OCI-LY1 (cell line): ENCODE data around the gene KCNIP3.
"Not testable (repeated sequence)": the region's sequence is repeated elsewhere in the genome, so short reads cannot be mapped to it uniquely, and the experiment has no call there.

Source experiments
- H2AFZ ChIP-seq: fragments of 200-600 bp; sonication (generic), shearing (Covaris generic); 2 replicates; pipeline ENCODE4 v1.6.0; 2014; ENCODE audit warnings: antibody characterized with exemption, mild to moderate bottlenecking, low read length
- H3F3A ChIP-seq: fragments of 200-600 bp; sonication (generic), shearing (Covaris generic); 2 replicates; pipeline ENCODE4 v1.6.0; 2014; ENCODE audit warnings: mild to moderate bottlenecking, antibody characterized with exemption, low read length, moderate library complexity; ENCODE audit not compliant: insufficient read depth
- H3K27ac ChIP-seq: fragments of 200-600 bp; sonication (generic); 2 replicates; pipeline ENCODE4 v1.5.1; 2014; ENCODE audit warnings: low read length, mixed run types, mild to moderate bottlenecking, low read depth; ENCODE audit not compliant: poor library complexity, severe bottlenecking
- H3K27me3 ChIP-seq: fragments of 200-600 bp; sonication (generic); 2 replicates; pipeline ENCODE4 v1.6.0; 2014; ENCODE audit warnings: antibody characterized with exemption, mild to moderate bottlenecking, low read length, moderate library complexity; ENCODE audit not compliant: insufficient read depth
- H3K36me3 ChIP-seq: fragments of 200-600 bp; sonication (generic); 2 replicates; pipeline ENCODE4 v1.6.1; 2014; ENCODE audit warnings: mild to moderate bottlenecking, antibody characterized with exemption, low read length, moderate library complexity, mixed read lengths; ENCODE audit not compliant: insufficient read depth
- H3K4me1 ChIP-seq: fragments of 200-600 bp; sonication (generic); 2 replicates; pipeline ENCODE4 v1.5.1; 2014; ENCODE audit warnings: mild to moderate bottlenecking, low read length, moderate library complexity; ENCODE audit not compliant: insufficient read depth, severe bottlenecking
- H3K4me2 ChIP-seq: fragments of 200-600 bp; sonication (generic), shearing (Covaris generic); 2 replicates; pipeline ENCODE4 v1.6.1; 2014; ENCODE audit warnings: low read length
- H3K4me3 ChIP-seq: fragments of 200-600 bp; sonication (generic); 2 replicates; pipeline ENCODE4 v1.5.1; 2014; ENCODE audit warnings: low read length, low read depth, mild to moderate bottlenecking, mixed read lengths; ENCODE audit not compliant: poor library complexity, severe bottlenecking
- H3K79me2 ChIP-seq: fragments of 200-600 bp; shearing (Covaris generic); 2 replicates; pipeline ENCODE4 v1.6.1; 2016; ENCODE audit warnings: mixed run types, low read length, mixed read lengths; ENCODE audit not compliant: insufficient read depth
- H3K9ac ChIP-seq: fragments of 200-600 bp; sonication (generic), shearing (Covaris generic); 2 replicates; pipeline ENCODE4 v1.6.1; 2014; ENCODE audit warnings: mild to moderate bottlenecking, low read length, mixed read lengths
- H3K9me2 ChIP-seq: fragments of 200-600 bp; sonication (generic), shearing (Covaris generic); 2 replicates; pipeline ENCODE4 v1.6.1; 2014; ENCODE audit warnings: low read depth, mild to moderate bottlenecking, low read length, mixed read lengths
- H3K9me3 ChIP-seq: fragments of 200-600 bp; shearing (Covaris generic); 2 replicates; pipeline ENCODE4 v1.6.1; 2014; ENCODE audit warnings: low read length, mixed read lengths
- H4K20me1 ChIP-seq: fragments of 200-600 bp; sonication (generic), shearing (Covaris generic); 2 replicates; pipeline ENCODE4 v1.6.0; 2016; ENCODE audit warnings: mild to moderate bottlenecking, low read length; ENCODE audit not compliant: insufficient read depth
- CTCF ChIP-seq: fragments of 200-600 bp; sonication (generic), shearing (Covaris generic); IDR thresholded peaks from 2 replicates; pipeline ENCODE4 v1.5.1; 2017; ENCODE audit warnings: mild to moderate bottlenecking, antibody characterized with exemption, low read length, moderate library complexity, mixed read lengths
- EZH2 ChIP-seq: fragments of 200-600 bp; sonication (generic), shearing (Covaris generic); IDR thresholded peaks from 2 replicates; pipeline ENCODE4 v1.8.0; 2017; ENCODE audit warnings: borderline replicate concordance, mixed run types, mild to moderate bottlenecking, antibody characterized with exemption, low read length, moderate library complexity, mixed read lengths

The KCNIP3 gene

GRCh38 chr2:95354925-95355324, 57.8 kb downstream of the KCNIP3 start:
- Histone ChIP-seq H3K4me3 (no peak overlapping the region), H3K27me3 (no peaks in the 10 kb centered on the region), H3K36me3 (no peaks in the 10 kb centered on the region), H3K4me2 (no peak overlapping the region), H3K9me2 (no peaks in the 10 kb centered on the region), H3K79me2 (no peaks in the 10 kb centered on the region), H3K27ac (no peak overlapping the region), H4K20me1 (no peaks in the 10 kb centered on the region), H2AFZ (no peak overlapping the region), H3F3A (no peaks in the 10 kb centered on the region), H3K9me3 (no peaks in the 10 kb centered on the region), H3K4me1 (no peaks in the 10 kb centered on the region), H3K9ac (no peak overlapping the region)
- no peak for TF ChIP-seq CTCF
- TF ChIP-seq EZH2: no peak

- not testable (repeated sequence) for H3K4me3 ChIP-seq, H3K27me3 ChIP-seq, H4K20me1 ChIP-seq, H3F3A ChIP-seq, H3K4me2 ChIP-seq, H2AFZ ChIP-seq, H3K9me3 ChIP-seq, H3K79me2 ChIP-seq, H3K36me3 ChIP-seq, H3K27ac ChIP-seq, H3K9ac ChIP-seq, H3K4me1 ChIP-seq, H3K9me2 ChIP-seq
Measured at GRCh38 chr2:95355486-95355885, 58.3 kb downstream of the KCNIP3 start.

GRCh38 chr2:95356821-95357700, 59.9 kb downstream of the KCNIP3 start:
- Histone ChIP-seq H3K4me2 (no peak overlapping the region), H3K9ac (no peak overlapping the region), H3K79me2 (no peaks in the 10 kb centered on the region), H3K4me1 (no peaks in the 10 kb centered on the region), H3K9me3 (no peaks in the 10 kb centered on the region), H3K4me3 (no peak overlapping the region), H2AFZ (no peak overlapping the region), H4K20me1 (no peaks in the 10 kb centered on the region), H3K36me3 (no peaks in the 10 kb centered on the region), H3K9me2 (no peaks in the 10 kb centered on the region), H3K27ac (no peak overlapping the region), H3F3A (no peaks in the 10 kb centered on the region), H3K27me3 (no peaks in the 10 kb centered on the region)
- TF ChIP-seq CTCF (no peak), EZH2 (no peak)

GRCh38 chr2:95357717-95358280, 60.7 kb downstream of the KCNIP3 start:
- H2AFZ ChIP-seq: no peak overlapping the region
- no peaks in the 10 kb centered on the region for H3K9me2 ChIP-seq
- H3K4me1 ChIP-seq: no peaks in the 10 kb centered on the region
- no peak overlapping the region for H3K27ac ChIP-seq
- no peak overlapping the region for H3K4me2 ChIP-seq
- no peaks in the 10 kb centered on the region for H3K9me3 ChIP-seq
- no peaks in the 10 kb centered on the region for H3K36me3 ChIP-seq
- TF ChIP-seq EZH2 (no peak), CTCF (no peak)
- no peaks in the 10 kb centered on the region for H4K20me1 ChIP-seq
- no peaks in the 10 kb centered on the region for H3K79me2 ChIP-seq
- H3K4me3 ChIP-seq: no peak overlapping the region
- H3K27me3 ChIP-seq: no peaks in the 10 kb centered on the region
- H3K9ac ChIP-seq: no peak overlapping the region
- H3F3A ChIP-seq: no peaks in the 10 kb centered on the region
